Uterine smooth muscle cell (primary cell): ENCODE measurements around the gene ADAMTSL5. TPM values are rescaled to one million over a fixed set of nuclear protein-coding genes. Genes with fewer than 3 reads are reported as not detected.

Experiments used
- total RNA-seq: library from RNA; depleted of rRNA; stranded (reverse); fragments of >200 nt; gene quantifications from 2 replicates; pipeline ENCODE4 v1.2.3, GENCODE V29; 2014

ADAMTSL5 gene
- total RNA-seq = 3.1 and 6.6 TPM in 2 replicates

GRCh38 chr19:1512671-1513498 is at the start of gene ADAMTSL5:
Gene ADAMTSL5, minus strand, starts transcription at chr19:1513019. Its CDS starts 2,076 bp downstream, at chr19:1510943.

GRCh38 chr19:1523412-1524286 is 10.8 kb upstream of the ADAMTSL5 start, which contains the start of gene PLK5:
Gene PLK5, plus strand, starts transcription at chr19:1524077. Its CDS starts 2,920 bp downstream, at chr19:1526997.

GRCh38 chr19:1491114-1491848 is 21.5 kb downstream of the ADAMTSL5 start, which contains the start of gene REEP6:
Gene REEP6, plus strand, starts transcription at chr19:1491181. Its CDS starts 89 bp downstream, at chr19:1491270.

GRCh38 chr19:1490311-1491113 is 22.3 kb downstream of the ADAMTSL5 start, which contains the start of gene PCSK4:
Gene PCSK4, minus strand, starts transcription at chr19:1490350. Its CDS starts 4 bp downstream, at chr19:1490346.

GRCh38 chr19:1478934-1479707 is 33.7 kb downstream of the ADAMTSL5 start, which contains the start of gene C19orf25:
Gene C19orf25, minus strand, starts transcription at chr19:1479215. Its CDS starts 312 bp downstream, at chr19:1478903.

Other genes starting within 250 kb of the ADAMTSL5 start
- 184 and 223 TPM in 2 replicates for gene CIRBP, start 243.7 kb downstream of the ADAMTSL5 start, total RNA-seq
- 24.6 and 28.7 TPM in 2 replicates for gene FAM174C, start 237.5 kb downstream of the ADAMTSL5 start, total RNA-seq
- gene EFNA2, start 227.1 kb downstream of the ADAMTSL5 start, total RNA-seq = not detected in 2 replicates
- 72.2 and 91.2 TPM in 2 replicates for gene NDUFS7, start 129.1 kb downstream of the ADAMTSL5 start, total RNA-seq
- 26.7 and 37.1 TPM in 2 replicates for gene GAMT, start 111.5 kb downstream of the ADAMTSL5 start, total RNA-seq
- 65.9 and 103 TPM in 2 replicates for gene DAZAP1, start 105.4 kb downstream of the ADAMTSL5 start, total RNA-seq
- 486 and 592 TPM in 2 replicates for gene RPS15, start 74.6 kb downstream of the ADAMTSL5 start, total RNA-seq
- gene APC2, start 62.9 kb downstream of the ADAMTSL5 start, total RNA-seq = 0.44 and 0.50 TPM in 2 replicates
- gene C19orf25, start 33.8 kb downstream of the ADAMTSL5 start, total RNA-seq = 24.7 and 32.2 TPM in 2 replicates
- 2.3 and 4.4 TPM in 2 replicates for gene PCSK4, start 22.7 kb downstream of the ADAMTSL5 start, total RNA-seq
- 0.44 and 1.7 TPM in 2 replicates for gene REEP6, start 21.8 kb downstream of the ADAMTSL5 start, total RNA-seq
- gene PLK5, start 11.1 kb upstream of the ADAMTSL5 start, total RNA-seq = not detected in 2 replicates
- 50.2 and 50.7 TPM in 2 replicates for gene MEX3D, start 55.3 kb upstream of the ADAMTSL5 start, total RNA-seq
- gene MBD3, start 79.8 kb upstream of the ADAMTSL5 start, total RNA-seq = 113 and 126 TPM in 2 replicates
- gene UQCR11, start 92.4 kb upstream of the ADAMTSL5 start, total RNA-seq = 32.5 and 47.6 TPM in 2 replicates
- 82.9 and 118 TPM in 2 replicates for gene TCF3, start 139.6 kb upstream of the ADAMTSL5 start, total RNA-seq
- gene ONECUT3, start 240.5 kb upstream of the ADAMTSL5 start, total RNA-seq = not detected in 2 replicates